ENCODE measurements around the gene TEX2.
"Not testable (repeated sequence)": the region's sequence is repeated elsewhere in the genome, so short reads cannot be mapped to it uniquely, and the experiment has no call there.

TEX2 gene

GRCh38 chr17:64262198-64262999, 661 bp downstream of the TEX2 start:
- no peak for DNase-seq

GRCh38 chr17:64261417-64262145, 1.5 kb downstream of the TEX2 start:
- no peak for DNase-seq

GRCh38 chr17:64260886-64261285, 2.2 kb downstream of the TEX2 start:
- DNase-seq: no peak

- no peak for DNase-seq
These were observed 3.1 kb downstream of the TEX2 start for GRCh38 chr17:64259922-64260321.

- no peak for DNase-seq
These were observed 3.6 kb downstream of the TEX2 start for GRCh38 chr17:64259426-64259825.

- no peak for DNase-seq
These were observed 5.9 kb downstream of the TEX2 start for GRCh38 chr17:64256913-64257807.

GRCh38 chr17:64255764-64256163, 7.3 kb downstream of the TEX2 start:
- no peak for DNase-seq

GRCh38 chr17:64254755-64255154, 8.3 kb downstream of the TEX2 start:
- DNase-seq: no peak

GRCh38 chr17:64253470-64253869, 9.6 kb downstream of the TEX2 start:
- no peak for DNase-seq

- DNase-seq: no peak
These were observed 10.2 kb downstream of the TEX2 start for GRCh38 chr17:64252831-64253230.

- DNase-seq: no peak
These were observed 12.7 kb downstream of the TEX2 start for GRCh38 chr17:64250233-64250835.

GRCh38 chr17:64247836-64248235, 15.2 kb downstream of the TEX2 start:
- no peak for DNase-seq

GRCh38 chr17:64245218-64246145, 17.6 kb downstream of the TEX2 start:
- DNase-seq: no peak

GRCh38 chr17:64244165-64244564, 18.9 kb downstream of the TEX2 start:
- no peak for DNase-seq

GRCh38 chr17:64243340-64243739, 19.7 kb downstream of the TEX2 start:
- DNase-seq: no peak

GRCh38 chr17:64242633-64243032, 20.4 kb downstream of the TEX2 start:
- DNase-seq: no peak

- DNase-seq: no peak
These were observed 22.2 kb downstream of the TEX2 start for GRCh38 chr17:64240741-64241347.

- no peak for DNase-seq
These were observed 22.8 kb downstream of the TEX2 start for GRCh38 chr17:64240261-64240740.

GRCh38 chr17:64238449-64238848, 24.6 kb downstream of the TEX2 start:
- not testable (repeated sequence) for DNase-seq

GRCh38 chr17:64236827-64237403, 26.1 kb downstream of the TEX2 start:
- DNase-seq: no peak

- no peak for DNase-seq
These were observed 28.1 kb downstream of the TEX2 start for GRCh38 chr17:64234961-64235360.
